Effector memory CD4-positive, alpha-beta T cell (primary cell): Measurements from ENCODE around the gene DENND2D.

Experiments used
- DNase-seq, 3 donors: peaks; one replicate each; pipeline ENCODE4 v3.0.0-alpha.2; 2020
- H3K27ac ChIP-seq: 2 replicates; pipeline ENCODE4 v1.7.0; 2013; ENCODE audit warnings: mild to moderate bottlenecking, low read length, moderate library complexity; ENCODE audit not compliant: insufficient read depth, poor library complexity, severe bottlenecking
- H3K27me3 ChIP-seq: replicated peaks from 2 replicates; pipeline ENCODE4 v1.7.0; 2013; ENCODE audit warnings: mild to moderate bottlenecking, low read length; ENCODE audit not compliant: insufficient read depth, control insufficient read depth, poor library complexity, severe bottlenecking
- H3K36me3 ChIP-seq: 2 replicates; pipeline ENCODE4 v1.7.0; 2013; ENCODE audit warnings: mild to moderate bottlenecking, low read length, moderate library complexity; ENCODE audit not compliant: control insufficient read depth, insufficient read depth
- H3K4me1 ChIP-seq: 2 replicates; pipeline ENCODE4 v1.7.0; 2013; ENCODE audit warnings: low read length, mild to moderate bottlenecking; ENCODE audit not compliant: control insufficient read depth, insufficient read depth, poor library complexity, severe bottlenecking
- H3K4me3 ChIP-seq: 2 replicates; pipeline ENCODE4 v1.7.0; 2013; ENCODE audit warnings: low read length, low read depth, mild to moderate bottlenecking; ENCODE audit not compliant: insufficient read depth, poor library complexity, severe bottlenecking
- H3K9me3 ChIP-seq: 2 replicates; pipeline ENCODE4 v1.7.0; 2013; ENCODE audit warnings: mild to moderate bottlenecking, low read length, moderate library complexity; ENCODE audit not compliant: control insufficient read depth

Gene DENND2D

GRCh38 chr1:111139956-111140679, 60.3 kb downstream of the DENND2D start, which contains the start of the genes CEPT1 and DRAM2:
Gene CEPT1, plus strand, starts transcription at chr1:111140223. Its CDS starts 7,492 bp downstream, at chr1:111147715.
Gene DRAM2, minus strand, starts transcription at chr1:111140093. Its CDS starts 8,539 bp downstream, at chr1:111131554.
- Histone ChIP-seq H3K9me3 (no peaks in the 10 kb centered on the region), H3K27ac (peak within 1 kb of the TSS; percentile 90), H3K27me3 (no peaks in the 10 kb centered on the region), H3K36me3 (peaks cover 7% of the 10 kb centered on the region), H3K4me3 (peak within 1 kb of the TSS; percentile 92), H3K4me1 (peaks cover 12% of the 10 kb centered on the region)
- peak; percentile 77 to 85 (median 82) for DNase-seq

- H3K36me3 ChIP-seq = peaks cover 10% of the 10 kb centered on the region
- H3K27ac ChIP-seq = peak overlapping the region; percentile 90
- no peaks in the 10 kb centered on the region for H3K9me3 ChIP-seq
- peak overlapping the region; percentile 92 for H3K4me3 ChIP-seq
- DNase-seq = peak in 1 of 3 donors; percentile 41
- peaks cover 12% of the 10 kb centered on the region for H3K4me1 ChIP-seq
- H3K27me3 ChIP-seq = no peaks in the 10 kb centered on the region
Measured at GRCh38 chr1:111139324-111139955, 61.0 kb downstream of the DENND2D start.
